Astrocyte of the hippocampus (primary cell): ENCODE measurements around the gene HLCS.
"Not testable (repeated sequence)": the region's sequence is repeated elsewhere in the genome, so short reads cannot be mapped to it uniquely, and the experiment has no call there.

Source experiments
- DNase-seq: peaks from one replicate; pipeline ENCODE4 v3.0.0; 2011; ENCODE audit warnings: low read depth, low spot score

HLCS gene

GRCh38 chr21:36850372-36850771, 116.1 kb downstream of the HLCS start:
- no peak for DNase-seq

- DNase-seq = no peak
Observed at GRCh38 chr21:36849461-36850105, 116.9 kb downstream of the HLCS start.

GRCh38 chr21:36848730-36849274, 117.7 kb downstream of the HLCS start:
- DNase-seq = no peak

- peak; percentile 79 for DNase-seq
Observed at GRCh38 chr21:36847189-36847588, 119.3 kb downstream of the HLCS start.

GRCh38 chr21:36846631-36847030, 119.8 kb downstream of the HLCS start:
- peak; percentile 37 for DNase-seq

- DNase-seq = no peak
Observed at GRCh38 chr21:36845790-36846189, 120.7 kb downstream of the HLCS start.

GRCh38 chr21:36845070-36845469, 121.4 kb downstream of the HLCS start:
- DNase-seq = no peak

- no peak for DNase-seq
Observed at GRCh38 chr21:36841866-36842265, 124.6 kb downstream of the HLCS start.

- no peak for DNase-seq
Observed at GRCh38 chr21:36839735-36840134, 126.7 kb downstream of the HLCS start.

- peak; percentile 48 for DNase-seq
Observed at GRCh38 chr21:36839123-36839522, 127.3 kb downstream of the HLCS start.

- DNase-seq = no peak
Observed at GRCh38 chr21:36835383-36835795, 131.1 kb downstream of the HLCS start.

GRCh38 chr21:36834192-36834591, 132.3 kb downstream of the HLCS start:
- DNase-seq = no peak

- no peak for DNase-seq
Observed at GRCh38 chr21:36830100-36830499, 136.4 kb downstream of the HLCS start.

GRCh38 chr21:36828891-36829515, 137.5 kb downstream of the HLCS start:
- DNase-seq = no peak

GRCh38 chr21:36828208-36828607, 138.3 kb downstream of the HLCS start:
- no peak for DNase-seq

GRCh38 chr21:36825658-36826057, 140.8 kb downstream of the HLCS start:
- DNase-seq = no peak

GRCh38 chr21:36821032-36821299, 145.5 kb downstream of the HLCS start:
- no peak for DNase-seq

GRCh38 chr21:36820176-36821031, 146.1 kb downstream of the HLCS start:
- no peak for DNase-seq

- DNase-seq = no peak
Observed at GRCh38 chr21:36817732-36818450, 148.6 kb downstream of the HLCS start.

GRCh38 chr21:36816561-36817130, 149.8 kb downstream of the HLCS start:
- DNase-seq = no peak

GRCh38 chr21:36816026-36816425, 150.4 kb downstream of the HLCS start:
- DNase-seq = not testable (repeated sequence)

- no peak for DNase-seq
Observed at GRCh38 chr21:36815284-36815683, 151.2 kb downstream of the HLCS start.
